Stimulated activated CD4-positive, alpha-beta T cell treated with anti-CD3 and anti-CD28 coated beads, Interleukin-1b, Interleukin-23, amount 100 ng/mL, for 1 hour (primary cell): Measurements from ENCODE around the gene KDM4C.
"Not testable (repeated sequence)": the region's sequence is repeated elsewhere in the genome, so short reads cannot be mapped to it uniquely, and the experiment has no call there.

Experiments used
- DNase-seq, 2 donors: peaks; one replicate each; pipeline ENCODE4 v3.0.0-alpha.2; 2020; ENCODE audit warnings: low read depth in 2 of 2

KDM4C gene

GRCh38 chr9:6757456-6758247, at the start of gene KDM4C:
TSS of gene KDM4C (plus strand) at chr9:6757973. CDS start at chr9:6792989, 35,016 bp downstream.
- DNase-seq = peak; percentile 82 to 83

- DNase-seq = no peak
Measured at GRCh38 chr9:6708732-6709131, 49.0 kb upstream of the KDM4C start.

- no peak for DNase-seq
Measured at GRCh38 chr9:6711403-6711802, 46.4 kb upstream of the KDM4C start.

GRCh38 chr9:6712041-6712440, 45.7 kb upstream of the KDM4C start:
- no peak for DNase-seq

GRCh38 chr9:6714176-6714575, 43.6 kb upstream of the KDM4C start:
- no peak for DNase-seq

- DNase-seq = not testable (repeated sequence)
Measured at GRCh38 chr9:6715153-6715754, 42.5 kb upstream of the KDM4C start.

GRCh38 chr9:6715755-6716643, 41.8 kb upstream of the KDM4C start:
- peak; percentile 7 to 39 for DNase-seq

GRCh38 chr9:6716766-6717165, 41.0 kb upstream of the KDM4C start:
- DNase-seq = no peak

GRCh38 chr9:6723881-6724420, 33.8 kb upstream of the KDM4C start:
- no peak for DNase-seq

- DNase-seq = no peak
Measured at GRCh38 chr9:6733257-6733656, 24.5 kb upstream of the KDM4C start.

- DNase-seq = no peak
Measured at GRCh38 chr9:6733831-6734230, 23.9 kb upstream of the KDM4C start.

GRCh38 chr9:6735422-6735821, 22.4 kb upstream of the KDM4C start:
- no peak for DNase-seq

- DNase-seq = no peak
Measured at GRCh38 chr9:6739218-6739617, 18.6 kb upstream of the KDM4C start.

GRCh38 chr9:6748861-6749260, 8.9 kb upstream of the KDM4C start:
- not testable (repeated sequence) for DNase-seq

- DNase-seq = not testable (repeated sequence)
Measured at GRCh38 chr9:6754861-6755260, 2.9 kb upstream of the KDM4C start.

GRCh38 chr9:6757132-6757455, 679 bp upstream of the KDM4C start:
- DNase-seq = peak in 1 of 2 donors; percentile 22

GRCh38 chr9:6758248-6758497, 400 bp downstream of the KDM4C start:
- peak in 1 of 2 donors; percentile 5 for DNase-seq

GRCh38 chr9:6758498-6759184, 868 bp downstream of the KDM4C start:
- peak; percentile 15 to 20 for DNase-seq

GRCh38 chr9:6759185-6759977, 1.6 kb downstream of the KDM4C start:
- no peak for DNase-seq

GRCh38 chr9:6761306-6761705, 3.5 kb downstream of the KDM4C start:
- DNase-seq = no peak

- no peak for DNase-seq
Measured at GRCh38 chr9:6763244-6763643, 5.5 kb downstream of the KDM4C start.
